PC-3 (cell line): ENCODE data around the gene GALNT18. TPM values are rescaled to one million over a fixed set of nuclear protein-coding genes. Genes with fewer than 3 reads are reported as not detected.

Source experiments
- ATAC-seq: fragments of 200-7000 bp; cut with Tn5 transposase; 2 replicates; pipeline ENCODE4 v1.9.1; 2020; ENCODE audit warnings: mild to moderate bottlenecking, moderate library complexity
- BruUV-seq: library from RNA; stranded (reverse); fragments of 400-500 nt; replicated peaks from 2 replicates; lab custom pipeline; 2021; lab: Mats Ljungman, UMichigan
- CTCF ChIA-PET: fragments of 300-600 bp; sonication (Branson Sonifier 250); formaldehyde crosslinking; loops from one replicate; lab custom pipeline; 2022; ENCODE audit warnings: antibody characterized with exemption; lab: Charles Lee
- POLR2A ChIA-PET: fragments of 300-600 bp; sonication (Branson Sonifier 250); formaldehyde crosslinking; loops from one replicate; lab custom pipeline; 2022; ENCODE audit warnings: antibody characterized with exemption; ENCODE audit not compliant: unreplicated experiment; lab: Charles Lee
- DNase-seq: peaks from one replicate; pipeline ENCODE4 v3.0.0-alpha.2; 2015
- H2AFZ ChIP-seq: fragments of 300-600 bp; sonication (generic); 2 replicates; pipeline ENCODE4 v1.6.0; 2016; ENCODE audit warnings: antibody characterized with exemption, low read length
- H3F3A ChIP-seq: fragments of 300-600 bp; sonication (generic); one replicate; pipeline ENCODE4 v1.6.0; 2017; ENCODE audit warnings: antibody characterized with exemption, low read length, control low read depth, mild to moderate bottlenecking; ENCODE audit not compliant: unreplicated experiment
- H3K27ac ChIP-seq: fragments of 300-600 bp; sonication (generic); 2 replicates; pipeline ENCODE4 v1.5.1; 2016; ENCODE audit warnings: mild to moderate bottlenecking, low read length
- H3K27me3 ChIP-seq: fragments of 300-600 bp; sonication (generic); 2 replicates; pipeline ENCODE4 v1.6.1; 2016; ENCODE audit warnings: low read length, mixed read lengths
- H3K36me3 ChIP-seq: fragments of 300-600 bp; sonication (generic); 2 replicates; pipeline ENCODE4 v1.6.1; 2016; ENCODE audit warnings: low read depth, mixed run types, low read length, mixed read lengths
- H3K4me1 ChIP-seq: fragments of 300-600 bp; sonication (generic); 2 replicates; pipeline ENCODE4 v1.5.1; 2016; ENCODE audit warnings: low read length; ENCODE audit not compliant: insufficient read depth
- H3K4me2 ChIP-seq: fragments of 300-600 bp; sonication (generic); 2 replicates; pipeline ENCODE4 v1.6.0; 2016; ENCODE audit warnings: low read length
- H3K4me3 ChIP-seq: fragments of 300-600 bp; sonication (generic); 2 replicates; pipeline ENCODE4 v1.5.1; 2016; ENCODE audit warnings: mild to moderate bottlenecking, low read length, mixed read lengths
- H3K79me2 ChIP-seq: fragments of 300-600 bp; sonication (generic); 2 replicates; pipeline ENCODE4 v1.6.1; 2017; ENCODE audit warnings: low read length, mixed read lengths
- H3K9ac ChIP-seq: fragments of 300-600 bp; sonication (generic); 2 replicates; pipeline ENCODE4 v1.6.0; 2016; ENCODE audit warnings: mild to moderate bottlenecking, low read length
- H3K9me2 ChIP-seq: fragments of 300-600 bp; sonication (generic); replicated peaks from 2 replicates; pipeline ENCODE4 v1.6.1; 2016; ENCODE audit warnings: mixed run types, low read length, mixed read lengths
- H3K9me3 ChIP-seq: fragments of 300-600 bp; sonication (generic); 2 replicates; pipeline ENCODE4 v1.6.1; 2016; ENCODE audit warnings: low read length, mixed read lengths
- H4K20me1 ChIP-seq: fragments of 300-600 bp; sonication (generic); 2 replicates; pipeline ENCODE4 v1.6.1; 2016; ENCODE audit warnings: low read length, mixed read lengths
- CTCF ChIP-seq: fragments of 300-600 bp; sonication (generic); conservative IDR thresholded peaks from 2 replicates; pipeline ENCODE4 v1.5.1; 2017; ENCODE audit warnings: antibody characterized with exemption, low read depth, mild to moderate bottlenecking, low read length
- EZH2 ChIP-seq: fragments of 300-600 bp; sonication (generic); IDR thresholded peaks from one replicate; pipeline ENCODE4 v1.6.1; 2017; ENCODE audit warnings: antibody characterized with exemption, mild to moderate bottlenecking, low read length; ENCODE audit not compliant: unreplicated experiment
- EZH2phosphoT487 ChIP-seq: fragments of 300-600 bp; sonication (generic); IDR thresholded peaks from 2 replicates; pipeline ENCODE4 v1.6.1; 2018; ENCODE audit warnings: mild to moderate bottlenecking, antibody characterized with exemption, low read length, borderline replicate concordance
- intact Hi-C: fragments of 100-400 bp; cut with micrococcal nuclease; formaldehyde crosslinking; loops from 2 replicates; pipeline ENCODE4 v1.9.0; 2023
- total RNA-seq: library from RNA; depleted of rRNA; stranded (reverse); fragments of >200 nt; gene quantifications from 2 replicates; pipeline ENCODE4 v1.2.3, GENCODE V29; 2014

GALNT18 gene
- total RNA-seq, 1 experiment from 2014 or later, result 34.5 TPM

GRCh38 chr11:11403763-11404725 is 217.8 kb downstream of the GALNT18 start:
- ChIA-PET CTCF (no interaction called here), POLR2A (no interaction called here)
- Histone ChIP-seq H2AFZ (no peak overlapping the region), H3K27me3 (no peaks in the 10 kb centered on the region), H3K36me3 (no peaks in the 10 kb centered on the region), H3K4me1 (no peaks in the 10 kb centered on the region), H3K9me2 (no peaks in the 10 kb centered on the region), H3K9me3 (no peaks in the 10 kb centered on the region), H3K4me2 (no peak overlapping the region), H3K27ac (no peak overlapping the region), H3F3A (no peaks in the 10 kb centered on the region), H3K9ac (no peak overlapping the region), H3K79me2 (no peaks in the 10 kb centered on the region), H4K20me1 (no peaks in the 10 kb centered on the region), H3K4me3 (no peak overlapping the region)
- no peak for ATAC-seq
- TF ChIP-seq CTCF, result no peak
- TF ChIP-seq EZH2, result no peak
- no peak for TF ChIP-seq EZH2phosphoT487
- no TSS peak for BruUV-seq
- intact Hi-C loops, result no loop called here
- DNase-seq, result no peak

GRCh38 chr11:11401960-11402535 is 219.8 kb downstream of the GALNT18 start:
- intact Hi-C loops, result no loop called here

More at GRCh38 chr11:11401960-11402535, 219.8 kb downstream of the GALNT18 start:
- Histone ChIP-seq H2AFZ (no peak overlapping the region), H3K27ac (no peak overlapping the region), H3K27me3 (no peaks in the 10 kb centered on the region), H3K9ac (no peak overlapping the region), H3F3A (no peaks in the 10 kb centered on the region), H3K4me1 (no peaks in the 10 kb centered on the region), H3K4me3 (no peak overlapping the region), H4K20me1 (no peaks in the 10 kb centered on the region), H3K4me2 (no peak overlapping the region), H3K79me2 (no peaks in the 10 kb centered on the region), H3K36me3 (no peaks in the 10 kb centered on the region), H3K9me2 (no peaks in the 10 kb centered on the region), H3K9me3 (no peaks in the 10 kb centered on the region)
- ChIA-PET CTCF (no interaction called here), POLR2A (no interaction called here)
- no peak for DNase-seq
- ATAC-seq, result no peak
- BruUV-seq, result no TSS peak
- TF ChIP-seq CTCF (no peak), EZH2 (no peak), EZH2phosphoT487 (no peak)
